HepG2 (cell line): ENCODE measurements around the gene SKIC2. TPM values are rescaled to one million over a fixed set of nuclear protein-coding genes. Genes with fewer than 3 reads are reported as not detected.

Source experiments
- ARNT2 ChIP-seq: sonication (generic); formaldehyde crosslinking; IDR thresholded peaks from 2 replicates; pipeline ENCODE4 v1.8.0; 2022; ENCODE audit warnings: mild to moderate bottlenecking, low read depth, missing genetic modification reagents, moderate library complexity
- CREBL2 ChIP-seq: sonication (generic); formaldehyde crosslinking; IDR thresholded peaks from 2 replicates; pipeline ENCODE4 v1.8.1; 2023; ENCODE audit warnings: missing genetic modification reagents, mild to moderate bottlenecking, borderline replicate concordance
- EP300 ChIP-seq, 3 experiments: sonication (generic) in 1 of 3; formaldehyde crosslinking in 1 of 3; IDR thresholded peaks; 2 replicates each; pipeline versions ENCODE4 v1.5.1 to v1.6.1; 2011 to 2020; ENCODE audit warnings: low read depth in 2 of 3, low read length in 2 of 3, borderline replicate concordance in 1 of 3, improper control_type of control experiment in 1 of 3, mild to moderate bottlenecking in 1 of 3, missing genetic modification reagents in 1 of 3, moderate library complexity in 1 of 3
- MTA1 ChIP-seq: sonication (generic); formaldehyde crosslinking; IDR thresholded peaks from 2 replicates; pipeline ENCODE4 v1.4.0; 2020; ENCODE audit warnings: missing genetic modification reagents, mild to moderate bottlenecking, borderline replicate concordance
- MTF1 ChIP-seq: sonication (generic); formaldehyde crosslinking; IDR thresholded peaks from 2 replicates; pipeline ENCODE4 v1.5.0; 2020; ENCODE audit warnings: missing genetic modification reagents
- NFKB2 ChIP-seq: sonication (generic); formaldehyde crosslinking; IDR thresholded peaks from 2 replicates; pipeline ENCODE4 v1.4.0; 2020; ENCODE audit warnings: missing genetic modification reagents, borderline replicate concordance
- PCBP1 ChIP-seq: fragments of 200-400 bp; formaldehyde crosslinking; IDR thresholded peaks from 2 replicates; pipeline ENCODE4 v1.6.1; 2017; ENCODE audit warnings: mild to moderate bottlenecking, low read depth, low read length, borderline replicate concordance
- PTBP1 ChIP-seq: fragments of 200-400 bp; formaldehyde crosslinking; IDR thresholded peaks from 2 replicates; pipeline ENCODE4 v1.6.1; 2018; ENCODE audit warnings: low read length, low read depth; ENCODE audit not compliant: poor library complexity, severe bottlenecking
- SNAPC4 ChIP-seq: sonication (generic); formaldehyde crosslinking; IDR thresholded peaks from 2 replicates; pipeline ENCODE4 v1.4.0; 2020; ENCODE audit warnings: mild to moderate bottlenecking, missing genetic modification reagents
- ZFP37 ChIP-seq: sonication (generic); formaldehyde crosslinking; IDR thresholded peaks from 2 replicates; pipeline ENCODE4 v1.4.0; 2020; ENCODE audit warnings: missing genetic modification reagents, borderline replicate concordance
- ZNF318 ChIP-seq: sonication (generic); formaldehyde crosslinking; IDR thresholded peaks from 2 replicates; pipeline ENCODE4 v1.4.0; 2020; ENCODE audit warnings: mild to moderate bottlenecking, missing genetic modification reagents
- ZNF543 ChIP-seq: sonication (generic); formaldehyde crosslinking; IDR thresholded peaks from 2 replicates; pipeline ENCODE4 v1.4.0; 2020; ENCODE audit warnings: mild to moderate bottlenecking, missing genetic modification reagents
- ZSCAN31 ChIP-seq: sonication (generic); formaldehyde crosslinking; IDR thresholded peaks from 2 replicates; pipeline ENCODE4 v1.5.0; 2020; ENCODE audit warnings: low read depth, mild to moderate bottlenecking, missing genetic modification reagents
- polyA plus RNA-seq, 8 experiments: library from polyadenylated mRNA; depleted of rRNA in 3 of 8; stranded (reverse) in 7 of 8; unstranded in 1 of 8; fragments of >200 nt; fragmentation: Illumina TruSeq in 4 of 8; extraction: Trizol in 4 of 8; gene quantifications; 2 replicates each; pipeline versions ENCODE4 v1.2.1 to v1.2.3, GENCODE V29; 2011 to 2016; ENCODE audit warnings: low read depth in 4 of 8, missing spikeins in 1 of 8, mixed read lengths in 1 of 8; ENCODE audit not compliant: insufficient read depth in 1 of 8
- total RNA-seq, 5 experiments: library from RNA; depleted of rRNA; stranded (reverse); fragments of >200 nt; fragmentation: Illumina TruSeq; extraction: Trizol; gene quantifications; 2 replicates each; pipeline ENCODE4 v1.2.3, GENCODE V29; 2016; ENCODE audit warnings: low read depth in 1 of 5

SKIC2 gene
- total and polyA plus RNA-seq, 2 of the 13 experiments (the other 11 are each of a cell fraction or from before 2014, with no cell fraction given): 67.1 to 68.4 TPM

- no peak for TF ChIP-seq PCBP1
- peak; percentile 91 for TF ChIP-seq ZSCAN31 (CRISPR knock-in tag)
- TF ChIP-seq PTBP1: no peak
- 0 out of 2 replicates have a peak, but pooled peaks have one; percentile 12 for TF ChIP-seq ZFP37 (CRISPR knock-in tag)
- TF ChIP-seq ZNF318 (CRISPR knock-in tag): no peak
- TF ChIP-seq MTA1 (CRISPR knock-in tag): peak; percentile 84
- peak; percentile 92 for TF ChIP-seq SNAPC4 (CRISPR knock-in tag)
- TF ChIP-seq ZNF543 (CRISPR knock-in tag): peak; percentile 91
- TF ChIP-seq MTF1 (CRISPR knock-in tag): no peak
- peak; percentile 30; the same call in 1 of the 2 replicates for TF ChIP-seq CREBL2
- peak; percentile 47 for TF ChIP-seq NFKB2 (CRISPR knock-in tag)
- TF ChIP-seq ARNT2 (CRISPR knock-in tag): peak; percentile 87
- peak; percentile 89 to 94; a peak in 3 of 4 replicates for TF ChIP-seq EP300 (IDR thresholded peaks at IDR 0.05; ENCODE audit: low read depth in 2 of 2, low read length in 2 of 2)
- peak; percentile 92 for TF ChIP-seq EP300 (CRISPR knock-in tag; IDR thresholded peaks at IDR 0.05; ENCODE audit: borderline replicate concordance)
These were observed 13.2 kb upstream of the SKIC2 start, which contains the start of gene CFB (continued) for GRCh38 chr6:31945507-31946369.
